ENCODE measurements around the gene MTG2. TPM values are rescaled to one million over a fixed set of nuclear protein-coding genes. Genes with fewer than 3 reads are reported as not detected.

MTG2 gene
- total and polyA plus RNA-seq, 2 of the 13 experiments (the other 11 are each of a cell fraction or from before 2014, with no cell fraction given) = 20.4 to 37.8 TPM

- TF ChIP-seq AHDC1 (CRISPR knock-in tag; IDR thresholded peaks at IDR 0.05; ENCODE audit: borderline replicate concordance) (no peak), NFE2L1 (CRISPR knock-in tag; IDR thresholded peaks at IDR 0.05; ENCODE audit: borderline replicate concordance) (no peak; the same call in 1 of the 2 replicates), REL (CRISPR knock-in tag; conservative IDR thresholded peaks at IDR 0.05) (no peak; the same call in 1 of the 2 replicates), ZGPAT (CRISPR knock-in tag; IDR thresholded peaks at IDR 0.05) (no peak; the same call in 1 of the 2 replicates), ZFY (CRISPR knock-in tag; IDR thresholded peaks at IDR 0.05) (no peak), ZNF773 (CRISPR knock-in tag; IDR thresholded peaks at IDR 0.05; ENCODE audit: borderline replicate concordance) (no peak), PAXIP1 (CRISPR knock-in tag; conservative IDR thresholded peaks at IDR 0.05) (no peak), ZNF713 (CRISPR knock-in tag; IDR thresholded peaks at IDR 0.05) (0 out of 2 replicates have a peak, but pooled peaks have one; percentile 77), KDM4B (CRISPR knock-in tag; IDR thresholded peaks at IDR 0.05) (no peak), CHCHD3 (CRISPR knock-in tag; IDR thresholded peaks at IDR 0.05) (no peak), RAD51 (IDR thresholded peaks at IDR 0.05; ENCODE audit: borderline replicate concordance) (no peak), RBM22 (optimal IDR thresholded peaks at IDR 0.05; ENCODE audit: low read length) (no peak)
- TF ChIP-seq, protein P1, sequence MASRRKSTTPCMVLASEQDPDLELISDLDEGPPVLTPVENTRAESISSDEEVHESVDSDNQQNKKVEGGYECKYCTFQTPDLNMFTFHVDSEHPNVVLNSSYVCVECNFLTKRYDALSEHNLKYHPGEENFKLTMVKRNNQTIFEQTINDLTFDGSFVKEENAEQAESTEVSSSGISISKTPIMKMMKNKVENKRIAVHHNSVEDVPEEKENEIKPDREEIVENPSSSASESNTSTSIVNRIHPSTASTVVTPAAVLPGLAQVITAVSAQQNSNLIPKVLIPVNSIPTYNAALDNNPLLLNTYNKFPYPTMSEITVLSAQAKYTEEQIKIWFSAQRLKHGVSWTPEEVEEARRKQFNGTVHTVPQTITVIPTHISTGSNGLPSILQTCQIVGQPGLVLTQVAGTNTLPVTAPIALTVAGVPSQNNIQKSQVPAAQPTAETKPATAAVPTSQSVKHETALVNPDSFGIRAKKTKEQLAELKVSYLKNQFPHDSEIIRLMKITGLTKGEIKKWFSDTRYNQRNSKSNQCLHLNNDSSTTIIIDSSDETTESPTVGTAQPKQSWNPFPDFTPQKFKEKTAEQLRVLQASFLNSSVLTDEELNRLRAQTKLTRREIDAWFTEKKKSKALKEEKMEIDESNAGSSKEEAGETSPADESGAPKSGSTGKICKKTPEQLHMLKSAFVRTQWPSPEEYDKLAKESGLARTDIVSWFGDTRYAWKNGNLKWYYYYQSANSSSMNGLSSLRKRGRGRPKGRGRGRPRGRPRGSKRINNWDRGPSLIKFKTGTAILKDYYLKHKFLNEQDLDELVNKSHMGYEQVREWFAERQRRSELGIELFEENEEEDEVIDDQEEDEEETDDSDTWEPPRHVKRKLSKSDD (CRISPR knock-in tag; IDR thresholded peaks at IDR 0.05; ENCODE audit: low read depth) = peak; percentile 19; the same call in 1 of the 2 replicates
Measured at GRCh38 chr20:62141397-62142251, 41.2 kb upstream of the MTG2 start (continued).

Data from HepG2 (cell line).